Stomach smooth muscle (tissue), 2 donors: Measurements from ENCODE around the gene RASSF4.

Experiments
- H3K27ac ChIP-seq: one replicate; pipeline ENCODE4 v1.7.0; 2013; ENCODE audit warnings: mild to moderate bottlenecking, low read length, inconsistent platforms
- H3K27me3 ChIP-seq, 2 donors: one replicate each; pipeline ENCODE4 v1.7.0; 2013; ENCODE audit warnings: low read length in 2 of 2; ENCODE audit not compliant: insufficient read depth in 2 of 2, control insufficient read depth in 1 of 2
- H3K36me3 ChIP-seq, 2 donors: one replicate each; pipeline ENCODE4 v1.7.0; 2013; ENCODE audit warnings: low read length in 2 of 2; ENCODE audit not compliant: control insufficient read depth in 2 of 2, insufficient read depth in 2 of 2
- H3K4me1 ChIP-seq: one replicate; pipeline ENCODE4 v1.7.0; 2013; ENCODE audit warnings: low read length; ENCODE audit not compliant: control insufficient read depth, insufficient read depth
- H3K4me3 ChIP-seq, 2 donors: one replicate each; pipeline ENCODE4 v1.7.0; 2013; ENCODE audit warnings: low read length in 2 of 2
- H3K9ac ChIP-seq, 2 donors: one replicate each; pipeline ENCODE4 v1.7.0; 2013; ENCODE audit warnings: low read length in 2 of 2, mild to moderate bottlenecking in 1 of 2
- H3K9me3 ChIP-seq, 2 donors: one replicate each; pipeline ENCODE4 v1.7.0; 2013; ENCODE audit warnings: low read length in 2 of 2; ENCODE audit not compliant: control insufficient read depth in 2 of 2
- donor health status: healthy.
- donor health status: Pancreatic carcinoma.

The RASSF4 gene, protein sequence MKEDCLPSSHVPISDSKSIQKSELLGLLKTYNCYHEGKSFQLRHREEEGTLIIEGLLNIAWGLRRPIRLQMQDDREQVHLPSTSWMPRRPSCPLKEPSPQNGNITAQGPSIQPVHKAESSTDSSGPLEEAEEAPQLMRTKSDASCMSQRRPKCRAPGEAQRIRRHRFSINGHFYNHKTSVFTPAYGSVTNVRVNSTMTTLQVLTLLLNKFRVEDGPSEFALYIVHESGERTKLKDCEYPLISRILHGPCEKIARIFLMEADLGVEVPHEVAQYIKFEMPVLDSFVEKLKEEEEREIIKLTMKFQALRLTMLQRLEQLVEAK

GRCh38 chr10:44959247-44960087 is at the start of gene RASSF4:
Gene RASSF4, plus strand, starts transcription at chr10:44959802. Its CDS starts 10,401 bp downstream, at chr10:44970203.
- Histone ChIP-seq H3K4me1 (peaks cover 62% of the 10 kb centered on the region), H3K27ac (peak within 1 kb of the TSS; percentile 60), H3K27me3 (no peaks in the 10 kb centered on the region), H3K36me3 (peaks cover 2 to 10% of the 10 kb centered on the region in 2 donors), H3K9ac (peak within 1 kb of the TSS; percentile 70 to 75), H3K4me3 (peak within 1 kb of the TSS; percentile 90 to 91), H3K9me3 (no peaks in the 10 kb centered on the region)

DNA sequence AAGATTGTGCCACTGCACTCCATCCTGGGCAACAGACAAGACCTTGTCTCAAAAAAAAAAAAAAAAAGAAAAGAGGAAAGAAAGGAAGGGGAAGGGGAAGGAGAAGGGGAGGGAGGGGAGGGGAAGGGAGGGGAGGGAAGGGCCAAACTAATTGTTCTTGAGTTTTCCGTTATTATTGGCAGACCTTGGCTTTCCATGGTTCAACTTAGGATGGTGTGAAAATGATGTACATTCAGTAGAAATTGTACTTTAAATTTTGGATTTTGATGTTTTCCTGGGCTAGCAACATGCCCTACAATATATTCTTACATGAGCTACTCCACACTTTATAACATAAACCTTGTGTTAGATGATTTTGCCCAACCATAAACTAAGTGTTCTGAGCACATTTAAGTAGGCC is 49.7 kb upstream of the RASSF4 start:
- Histone ChIP-seq H3K4me1 (no peaks in the 10 kb centered on the region), H3K36me3 (no peaks in the 10 kb centered on the region), H3K27ac (no peak overlapping the region), H3K9me3 (no peaks in the 10 kb centered on the region), H3K27me3 (peaks cover 0 to 3% of the 10 kb centered on the region in 2 donors), H3K4me3 (no peak overlapping the region), H3K9ac (no peak overlapping the region)

GRCh38 chr10:44910602-44911001 is 49.0 kb upstream of the RASSF4 start:
- H3K9me3 ChIP-seq, result no peaks in the 10 kb centered on the region
- H3K4me3 ChIP-seq, result no peak overlapping the region
- no peaks in the 10 kb centered on the region for H3K36me3 ChIP-seq
- H3K27me3 ChIP-seq, result peaks cover 0 to 3% of the 10 kb centered on the region in 2 donors
- no peak overlapping the region for H3K9ac ChIP-seq
- H3K4me1 ChIP-seq, result no peaks in the 10 kb centered on the region
- H3K27ac ChIP-seq, result no peak overlapping the region

DNA sequence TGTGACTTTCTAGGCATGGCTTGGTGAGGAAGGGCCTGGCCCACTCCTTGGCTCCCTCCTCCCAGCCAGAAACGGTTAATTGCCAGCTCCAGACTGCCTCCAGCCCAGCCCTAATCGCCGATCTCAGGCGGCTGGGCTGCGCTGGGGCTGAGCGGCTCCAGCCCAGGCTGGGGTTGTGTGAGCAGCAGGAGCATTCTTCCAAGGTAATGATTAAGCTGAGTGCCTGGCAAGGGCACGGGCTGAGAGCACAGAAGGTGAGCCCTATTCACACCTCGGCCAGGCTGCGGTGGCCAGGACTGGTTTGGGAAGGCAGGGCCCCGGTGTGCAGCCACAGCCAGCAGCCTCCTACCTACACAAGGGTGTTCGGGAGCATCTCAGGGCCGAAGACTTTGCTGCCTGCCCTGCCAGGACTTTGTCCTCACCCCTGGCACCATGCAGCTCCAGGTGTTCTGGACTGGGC is 48.5 kb upstream of the RASSF4 start, which contains the start of gene TMEM72:
Gene TMEM72 (plus strand): TSS at position 257 of the 460 bp plus-strand sequence. CDS start 176 bp downstream, at position 433.
- Histone ChIP-seq H3K4me3 (no peak within 1 kb of the TSS), H3K27me3 (peaks cover 0 to 3% of the 10 kb centered on the region in 2 donors), H3K9ac (no peak within 1 kb of the TSS), H3K36me3 (no peaks in the 10 kb centered on the region), H3K27ac (no peak within 1 kb of the TSS), H3K9me3 (no peaks in the 10 kb centered on the region), H3K4me1 (no peaks in the 10 kb centered on the region)

DNA sequence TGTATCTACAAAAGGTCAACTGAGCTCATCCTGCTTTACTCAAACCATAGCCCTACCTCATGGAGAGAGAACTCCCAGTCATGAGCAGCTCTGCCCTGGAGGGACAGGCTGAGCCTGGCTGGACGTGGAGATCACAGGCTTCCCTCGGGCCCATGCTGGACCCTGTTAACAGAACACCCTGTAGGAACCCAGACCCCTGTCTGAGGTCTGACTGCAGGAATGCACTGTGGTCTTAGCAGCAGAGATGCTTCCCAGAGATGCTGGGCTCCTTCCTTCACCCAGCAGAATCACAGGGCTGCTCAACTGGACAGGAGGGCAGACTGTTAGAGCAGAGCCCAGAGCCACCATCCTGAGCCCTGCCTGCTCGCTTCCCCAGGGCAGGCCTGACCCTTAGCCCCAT is 47.7 kb upstream of the RASSF4 start:
- Histone ChIP-seq H3K36me3 (no peaks in the 10 kb centered on the region), H3K27ac (no peak overlapping the region), H3K9me3 (no peaks in the 10 kb centered on the region), H3K4me3 (no peak overlapping the region), H3K4me1 (no peaks in the 10 kb centered on the region), H3K9ac (no peak overlapping the region), H3K27me3 (peaks cover 0 to 3% of the 10 kb centered on the region in 2 donors)

DNA sequence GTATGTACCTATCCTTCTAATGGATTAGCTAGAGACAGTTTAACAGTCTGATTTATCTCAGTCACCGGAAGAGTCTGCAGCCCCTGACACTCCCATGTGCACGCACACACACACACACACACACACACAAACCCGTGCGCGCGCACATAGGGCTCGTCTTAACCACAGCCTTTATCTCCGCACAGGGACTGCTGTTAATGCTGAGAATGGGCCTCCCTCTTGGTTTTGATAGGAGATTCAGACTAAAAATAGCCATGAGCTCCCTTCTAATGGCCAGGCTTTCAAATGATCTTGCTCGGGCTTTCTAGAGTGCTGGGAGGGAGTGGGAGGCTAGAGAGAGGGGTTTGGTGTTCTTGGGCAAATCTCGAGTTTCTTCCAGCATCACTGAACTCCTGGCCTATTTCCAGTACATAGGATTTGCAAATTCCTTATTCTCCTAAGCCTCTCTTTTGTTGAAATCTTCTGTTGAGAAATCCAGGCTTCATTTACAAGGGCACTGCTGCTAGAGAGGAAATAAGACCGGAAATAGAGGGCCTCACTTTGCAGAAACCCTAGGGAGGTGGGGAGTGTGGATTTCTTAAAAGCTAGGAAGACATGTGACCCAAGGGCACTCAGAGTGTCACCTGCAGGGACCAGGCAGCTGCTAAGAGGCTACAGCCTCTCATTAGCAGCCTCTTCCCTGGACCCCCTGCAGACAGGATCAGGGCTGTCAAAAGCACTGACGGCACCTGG is 46.1 kb upstream of the RASSF4 start:
- H3K4me1 ChIP-seq, result no peaks in the 10 kb centered on the region
- no peak overlapping the region for H3K4me3 ChIP-seq
- no peak overlapping the region for H3K9ac ChIP-seq
- H3K27ac ChIP-seq, result no peak overlapping the region
- no peaks in the 10 kb centered on the region for H3K36me3 ChIP-seq
- H3K27me3 ChIP-seq, result peaks cover 0 to 3% of the 10 kb centered on the region in 2 donors
- no peaks in the 10 kb centered on the region for H3K9me3 ChIP-seq

DNA sequence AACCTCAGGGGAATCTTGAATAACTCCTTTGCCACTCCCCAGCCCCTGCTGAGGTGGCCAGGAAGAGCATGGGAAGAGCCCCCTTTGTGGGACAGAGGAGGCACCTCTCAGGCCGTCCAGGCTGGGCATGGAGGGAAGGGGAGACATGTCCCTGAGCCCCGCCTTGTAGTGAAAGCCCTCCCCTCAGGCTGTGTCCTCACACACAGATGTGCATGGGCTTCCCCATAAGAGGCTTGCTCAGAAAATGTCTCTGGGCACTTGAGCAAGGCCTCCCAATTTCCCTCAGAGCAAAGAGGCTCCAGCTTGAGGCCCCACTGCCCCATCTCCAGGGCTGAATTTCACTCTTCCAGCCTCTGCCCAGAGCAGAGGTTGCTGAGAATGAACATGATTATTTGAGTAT is 44.7 kb upstream of the RASSF4 start:
- Histone ChIP-seq H3K27ac (no peak overlapping the region), H3K36me3 (no peaks in the 10 kb centered on the region), H3K27me3 (no peaks in the 10 kb centered on the region), H3K9ac (no peak overlapping the region), H3K4me1 (no peaks in the 10 kb centered on the region), H3K4me3 (no peak overlapping the region), H3K9me3 (no peaks in the 10 kb centered on the region)

DNA sequence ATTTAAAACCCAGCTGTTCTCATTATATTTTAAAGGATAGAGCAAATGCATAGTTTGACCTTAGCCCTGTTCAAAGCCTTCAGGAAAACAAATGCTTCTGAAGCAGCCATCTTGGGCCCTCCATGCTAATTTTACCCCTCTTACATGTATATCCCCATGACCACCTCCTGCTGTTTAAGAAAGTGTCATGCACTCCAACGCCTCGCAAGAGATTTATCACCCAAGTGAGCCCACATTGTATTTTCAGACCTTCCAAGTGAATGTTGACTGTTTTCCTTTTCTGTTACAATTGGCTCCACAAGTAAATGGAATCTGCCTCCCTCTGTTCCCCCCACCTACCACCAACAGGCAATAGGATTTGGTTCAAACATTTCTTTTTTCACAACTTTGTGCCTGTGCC is 43.2 kb upstream of the RASSF4 start:
- H3K27ac ChIP-seq, result no peak overlapping the region
- no peaks in the 10 kb centered on the region for H3K4me1 ChIP-seq
- no peaks in the 10 kb centered on the region for H3K9me3 ChIP-seq
- H3K27me3 ChIP-seq, result no peaks in the 10 kb centered on the region
- no peak overlapping the region for H3K4me3 ChIP-seq
- H3K36me3 ChIP-seq, result no peaks in the 10 kb centered on the region
- H3K9ac ChIP-seq, result no peak overlapping the region

GRCh38 chr10:44917848-44918247 is 41.8 kb upstream of the RASSF4 start:
- no peak overlapping the region for H3K27ac ChIP-seq
- H3K9me3 ChIP-seq, result no peaks in the 10 kb centered on the region
- H3K9ac ChIP-seq, result no peak overlapping the region
- H3K36me3 ChIP-seq, result no peaks in the 10 kb centered on the region
- H3K27me3 ChIP-seq, result no peaks in the 10 kb centered on the region
- no peak overlapping the region for H3K4me3 ChIP-seq
- no peaks in the 10 kb centered on the region for H3K4me1 ChIP-seq

GRCh38 chr10:44920252-44920651 is 39.4 kb upstream of the RASSF4 start:
- H3K27me3 ChIP-seq, result peaks cover 0 to 2% of the 10 kb centered on the region in 2 donors
- no peaks in the 10 kb centered on the region for H3K4me1 ChIP-seq
- no peak overlapping the region for H3K4me3 ChIP-seq
- no peaks in the 10 kb centered on the region for H3K9me3 ChIP-seq
- H3K27ac ChIP-seq, result no peak overlapping the region
- H3K9ac ChIP-seq, result no peak overlapping the region
- H3K36me3 ChIP-seq, result no peaks in the 10 kb centered on the region
